Spleen (tissue), 11 donors: Measurements from ENCODE around the gene BUB3. TPM values are rescaled to one million over a fixed set of nuclear protein-coding genes. Genes with fewer than 3 reads are reported as not detected.

Source experiments
- DNase-seq: peaks from one replicate; pipeline ENCODE4 v3.0.0-alpha.2; 2020
- H3K27ac ChIP-seq, 8 donors: fragments of 200-600 bp; sonication (generic) in 7 of 8; 1 replicate in 4 of 8; 2 replicates in 4 of 8; pipeline versions ENCODE4 v1.5.0 to v1.8.0; 2016 to 2021; ENCODE audit warnings: inconsistent platforms in 4 of 8, mild to moderate bottlenecking in 4 of 8, moderate library complexity in 1 of 8
- H3K27me3 ChIP-seq, 7 donors: fragments of 200-600 bp; sonication (generic) in 6 of 7; replicated peaks in 1 of 7; 1 replicate in 4 of 7; 2 replicates in 3 of 7; pipeline versions ENCODE4 v1.5.0 to v1.8.0; 2016 to 2021; ENCODE audit warnings: inconsistent platforms in 3 of 7, mild to moderate bottlenecking in 1 of 7
- H3K36me3 ChIP-seq, 6 donors: fragments of 200-600 bp; sonication (generic) in 5 of 6; 1 replicate in 4 of 6; 2 replicates in 2 of 6; pipeline versions ENCODE4 v1.5.0 to v1.8.0; 2016 to 2021; ENCODE audit warnings: inconsistent platforms in 2 of 6
- H3K4me1 ChIP-seq, 6 donors: fragments of 200-600 bp; sonication (generic) in 5 of 6; 1 replicate in 3 of 6; 2 replicates in 3 of 6; pipeline versions ENCODE4 v1.5.0 to v1.8.0; 2016 to 2021; ENCODE audit warnings: inconsistent platforms in 3 of 6
- H3K4me3 ChIP-seq, 8 donors: fragments of 200-600 bp; sonication (generic) in 7 of 8; 1 replicate in 4 of 8; 2 replicates in 4 of 8; pipeline versions ENCODE4 v1.5.0 to v1.8.0; 2016 to 2021; ENCODE audit warnings: inconsistent platforms in 4 of 8, mild to moderate bottlenecking in 4 of 8, moderate library complexity in 2 of 8
- H3K9me3 ChIP-seq, 8 donors: fragments of 200-600 bp; sonication (generic) in 7 of 8; 1 replicate in 4 of 8; 2 replicates in 4 of 8; pipeline versions ENCODE4 v1.5.0 to v1.8.0; 2016 to 2021; ENCODE audit warnings: inconsistent platforms in 4 of 8
- POLR2A ChIP-seq, 3 donors: fragments of 450-650 bp; IDR thresholded peaks; one replicate each; pipeline ENCODE4 v1.5.1; 2017; ENCODE audit warnings: antibody characterized with exemption in 3 of 3, mild to moderate bottlenecking in 1 of 3
- POLR2AphosphoS5 ChIP-seq, 3 donors: sonication (generic); formaldehyde crosslinking; IDR thresholded peaks; one replicate each; pipeline ENCODE4 v1.5.1; 2017; ENCODE audit warnings: antibody characterized with exemption in 3 of 3
- WGBS, 5 donors: extraction: QIAGEN DNeasy Blood & Tissue Kit in 3 of 5; methylation state at CpG; one replicate each; pipeline versions ENCODE4 v1.1.5 to v1.1.7; 2013 to 2018; 5-methylcytosine and 5-hydroxymethylcytosine counted together
- intact Hi-C: fragments of 100-400 bp; cut with DNase I; formaldehyde crosslinking; loops from one replicate; pipeline ENCODE4 v1.15.0; 2023; ENCODE audit warnings: low total_unique reads
- polyA plus RNA-seq, 3 donors: library from polyadenylated mRNA; stranded (reverse); fragments of 200-250 nt; gene quantifications; one replicate each; pipeline ENCODE4 v1.2.1, GENCODE V29; 2013
- total RNA-seq, 7 donors: library from RNA; depleted of rRNA in 3 of 7; stranded (reverse); fragments of >200 nt in 3 of 7; fragmentation: NEBNext Ultra II Directional in 4 of 7; extraction: Animal tissue kit (Norgen Biotek cat#: 25700) in 4 of 7; gene quantifications; one replicate each; pipeline versions ENCODE4 v1.1.0 to v1.2.1, GENCODE V29; 2016 to 2021
- TF ChIP-seq, protein P1 (sequence below), 11 experiments: fragments of 200-600 bp in 7 of 11; fragments of 450-650 bp in 4 of 11; sonication (generic) in 4 of 11; IDR thresholded peaks in 8 of 11; conservative IDR thresholded peaks in 3 of 11; 1 replicate in 7 of 11; 2 replicates in 4 of 11; pipeline versions ENCODE4 v1.4.0 to v1.8.0; 2016 to 2021; ENCODE audit warnings: antibody characterized with exemption in 11 of 11, inconsistent platforms in 4 of 11, mild to moderate bottlenecking in 1 of 11
- donor health status: healthy with polysubstance abuse.
- donor health status: DM: no; HTN: no; CAD: no; lungs with moderate emphysema.
- donor health status: DM: no; HTN: no; CAD: no.
- donor health status: Bipolar disorder and iron deficiency.
- donor health status: healthy.
- donor health status: DM: no; HTN: no; CAD: no.
- donor health status: DM: yes; HTN: yes; CAD: no.

The BUB3 gene
- total and polyA plus RNA-seq, 10 donors: 33.7 to 193 (median 98.4) TPM

GRCh38 chr10:123143162-123143824 is 10.9 kb upstream of the BUB3 start:
- 8 to 11% (median 8%) methylated on average over 22 to 33 of the region's 33 CpGs for WGBS, 5 donors
- H3K4me1 ChIP-seq: peaks cover 12 to 78% (median 66%) of the 10 kb centered on the region in 6 donors
- H3K27me3 ChIP-seq: peaks cover 35 to 100% (median 100%) of the 10 kb centered on the region in 7 donors
- peak overlapping the region in 1 of 8 donors; percentile 41 for H3K4me3 ChIP-seq
- no peak overlapping the region for H3K27ac ChIP-seq
- no peaks in the 10 kb centered on the region for H3K36me3 ChIP-seq
- TF ChIP-seq, protein P1, sequence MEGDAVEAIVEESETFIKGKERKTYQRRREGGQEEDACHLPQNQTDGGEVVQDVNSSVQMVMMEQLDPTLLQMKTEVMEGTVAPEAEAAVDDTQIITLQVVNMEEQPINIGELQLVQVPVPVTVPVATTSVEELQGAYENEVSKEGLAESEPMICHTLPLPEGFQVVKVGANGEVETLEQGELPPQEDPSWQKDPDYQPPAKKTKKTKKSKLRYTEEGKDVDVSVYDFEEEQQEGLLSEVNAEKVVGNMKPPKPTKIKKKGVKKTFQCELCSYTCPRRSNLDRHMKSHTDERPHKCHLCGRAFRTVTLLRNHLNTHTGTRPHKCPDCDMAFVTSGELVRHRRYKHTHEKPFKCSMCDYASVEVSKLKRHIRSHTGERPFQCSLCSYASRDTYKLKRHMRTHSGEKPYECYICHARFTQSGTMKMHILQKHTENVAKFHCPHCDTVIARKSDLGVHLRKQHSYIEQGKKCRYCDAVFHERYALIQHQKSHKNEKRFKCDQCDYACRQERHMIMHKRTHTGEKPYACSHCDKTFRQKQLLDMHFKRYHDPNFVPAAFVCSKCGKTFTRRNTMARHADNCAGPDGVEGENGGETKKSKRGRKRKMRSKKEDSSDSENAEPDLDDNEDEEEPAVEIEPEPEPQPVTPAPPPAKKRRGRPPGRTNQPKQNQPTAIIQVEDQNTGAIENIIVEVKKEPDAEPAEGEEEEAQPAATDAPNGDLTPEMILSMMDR (IDR thresholded peaks at IDR 0.05 in 8 of 11, conservative IDR thresholded peaks at IDR 0.05 in 3 of 11): no peak
- TF ChIP-seq POLR2A (IDR thresholded peaks at IDR 0.05) (no peak), POLR2AphosphoS5 (IDR thresholded peaks at IDR 0.05) (no peak)
- intact Hi-C loops: no loop called here
- DNase-seq: no peak
- H3K9me3 ChIP-seq: no peaks in the 10 kb centered on the region

- H3K4me1 ChIP-seq: peaks cover 17 to 82% (median 70%) of the 10 kb centered on the region in 6 donors
- H3K9me3 ChIP-seq: no peaks in the 10 kb centered on the region
- intact Hi-C loops: no loop called here
- no peak overlapping the region for H3K27ac ChIP-seq
- TF ChIP-seq, protein P1 (IDR thresholded peaks at IDR 0.05 in 8 of 11, conservative IDR thresholded peaks at IDR 0.05 in 3 of 11): no peak
- TF ChIP-seq POLR2A (IDR thresholded peaks at IDR 0.05) (no peak), POLR2AphosphoS5 (IDR thresholded peaks at IDR 0.05) (no peak)
- no peak overlapping the region for H3K4me3 ChIP-seq
- no peaks in the 10 kb centered on the region for H3K36me3 ChIP-seq
- WGBS, 5 donors: 10 to 18% (median 13%) methylated on average over 10 of the region's 10 CpGs
- H3K27me3 ChIP-seq: peaks cover 40 to 100% (median 100%) of the 10 kb centered on the region in 7 donors
- no peak for DNase-seq
Observed at GRCh38 chr10:123143825-123144168, 10.4 kb upstream of the BUB3 start.

DNA sequence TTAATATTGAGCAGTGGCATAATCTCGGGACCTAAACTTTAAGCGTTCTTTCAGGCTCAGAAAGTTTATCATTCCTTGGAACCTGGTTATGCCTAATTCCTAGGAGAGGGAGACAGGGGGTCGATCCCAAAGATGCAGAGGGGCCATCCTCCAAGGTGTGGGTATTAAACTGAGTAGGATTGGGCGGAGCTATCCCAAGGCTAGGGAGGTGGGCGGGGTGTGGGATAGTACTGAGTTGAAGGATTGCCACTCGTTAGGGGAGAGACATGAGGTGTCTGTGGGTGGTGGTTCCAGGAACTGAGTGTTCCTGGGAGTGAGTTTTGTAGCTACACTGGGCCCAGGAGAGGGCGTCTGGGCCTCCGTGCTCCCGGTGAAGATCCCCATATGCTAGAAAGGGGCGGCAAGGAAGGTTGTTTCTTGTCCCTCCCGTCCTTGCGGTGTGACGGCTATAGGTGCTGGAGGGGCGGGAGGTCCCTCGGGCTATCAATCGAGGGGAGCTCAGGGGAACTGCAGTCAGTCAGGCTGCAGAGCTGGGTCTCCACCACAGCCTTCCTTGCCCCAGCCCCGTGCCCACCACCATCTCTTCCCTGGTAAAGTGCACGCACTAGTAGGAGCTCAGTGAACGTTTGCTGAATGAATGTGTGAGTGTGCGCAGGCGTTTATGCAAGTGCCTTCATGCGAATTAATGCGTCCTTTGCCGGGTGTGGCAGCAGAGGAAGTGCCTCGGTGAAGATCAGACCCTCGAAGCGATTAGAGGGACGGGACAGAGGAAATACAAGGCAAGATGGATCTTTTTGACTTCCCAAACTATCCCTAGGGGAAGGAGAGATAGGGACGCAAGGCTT is 9.3 kb upstream of the BUB3 start:
- Histone ChIP-seq H3K27me3 (peaks cover 44 to 100% (median 100%) of the 10 kb centered on the region in 7 donors), H3K27ac (no peak overlapping the region), H3K36me3 (no peaks in the 10 kb centered on the region), H3K9me3 (no peaks in the 10 kb centered on the region), H3K4me1 (peaks cover 20 to 83% (median 74%) of the 10 kb centered on the region in 6 donors), H3K4me3 (peak overlapping the region in 1 of 8 donors; percentile 16)
- intact Hi-C loops: no loop called here
- no peak for DNase-seq
- 2 to 7% (median 5%) methylated on average over 19 to 29 of the region's 29 CpGs for WGBS, 5 donors
- TF ChIP-seq, protein P1 (IDR thresholded peaks at IDR 0.05 in 8 of 11, conservative IDR thresholded peaks at IDR 0.05 in 3 of 11): no peak
- TF ChIP-seq POLR2AphosphoS5 (IDR thresholded peaks at IDR 0.05): no peak
- TF ChIP-seq POLR2A (IDR thresholded peaks at IDR 0.05): no peak

DNA sequence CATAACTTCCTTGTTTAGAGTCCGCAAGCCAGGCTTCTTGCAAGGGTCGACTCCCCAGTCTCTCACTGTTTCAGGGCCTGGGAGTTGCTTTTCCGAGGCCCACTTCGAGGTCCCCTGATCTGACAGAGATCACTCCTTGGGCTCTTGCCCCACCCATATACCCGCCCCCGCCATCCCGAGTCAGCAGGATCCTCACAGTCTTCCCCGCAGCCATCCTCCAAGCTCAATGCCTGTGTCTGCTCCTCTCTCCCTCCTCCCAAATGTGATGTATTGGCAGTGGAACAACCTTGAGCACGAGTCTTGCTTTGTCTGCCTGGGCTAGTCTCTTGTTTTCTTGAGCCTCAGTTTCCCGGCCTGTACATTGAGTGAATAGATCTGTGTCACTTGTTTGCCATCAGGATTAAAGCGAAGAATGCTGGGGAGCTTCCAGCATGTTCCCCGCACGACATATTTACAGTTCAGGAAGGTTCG is 8.6 kb upstream of the BUB3 start:
- H3K4me1 ChIP-seq: peaks cover 27 to 83% (median 74%) of the 10 kb centered on the region in 6 donors
- no peak overlapping the region for H3K27ac ChIP-seq
- H3K27me3 ChIP-seq: peaks cover 45 to 100% (median 100%) of the 10 kb centered on the region in 7 donors
- DNase-seq: no peak
- no peaks in the 10 kb centered on the region for H3K9me3 ChIP-seq
- no peak for TF ChIP-seq POLR2A (IDR thresholded peaks at IDR 0.05)
- TF ChIP-seq POLR2AphosphoS5 (IDR thresholded peaks at IDR 0.05): no peak
- TF ChIP-seq, protein P1 (IDR thresholded peaks at IDR 0.05 in 8 of 11, conservative IDR thresholded peaks at IDR 0.05 in 3 of 11): no peak
- H3K36me3 ChIP-seq: no peaks in the 10 kb centered on the region
- intact Hi-C loops: no loop called here
- WGBS, 5 donors: 8 to 13% (median 8%) methylated on average over 14 of the region's 14 CpGs
- peak overlapping the region in 3 of 8 donors; percentile 3 to 49 (median 13) for H3K4me3 ChIP-seq
